GM18499 (cell line): Measurements from ENCODE around the gene ZFP62.
A peak's percentile ranks its signal among the peaks of the same experiment; 100 is the strongest.
"Not testable (repeated sequence)": the region's sequence is repeated elsewhere in the genome, so short reads cannot be mapped to it uniquely, and the experiment has no call there.

Source experiments
- ATAC-seq: cut with Tn5 transposase; IDR thresholded peaks from one replicate; pipeline ENCODE4 v1.9.1; 2021; ENCODE audit warnings: moderate number of reproducible peaks; ENCODE audit not compliant: insufficient read depth, unreplicated experiment

ZFP62 gene

DNA sequence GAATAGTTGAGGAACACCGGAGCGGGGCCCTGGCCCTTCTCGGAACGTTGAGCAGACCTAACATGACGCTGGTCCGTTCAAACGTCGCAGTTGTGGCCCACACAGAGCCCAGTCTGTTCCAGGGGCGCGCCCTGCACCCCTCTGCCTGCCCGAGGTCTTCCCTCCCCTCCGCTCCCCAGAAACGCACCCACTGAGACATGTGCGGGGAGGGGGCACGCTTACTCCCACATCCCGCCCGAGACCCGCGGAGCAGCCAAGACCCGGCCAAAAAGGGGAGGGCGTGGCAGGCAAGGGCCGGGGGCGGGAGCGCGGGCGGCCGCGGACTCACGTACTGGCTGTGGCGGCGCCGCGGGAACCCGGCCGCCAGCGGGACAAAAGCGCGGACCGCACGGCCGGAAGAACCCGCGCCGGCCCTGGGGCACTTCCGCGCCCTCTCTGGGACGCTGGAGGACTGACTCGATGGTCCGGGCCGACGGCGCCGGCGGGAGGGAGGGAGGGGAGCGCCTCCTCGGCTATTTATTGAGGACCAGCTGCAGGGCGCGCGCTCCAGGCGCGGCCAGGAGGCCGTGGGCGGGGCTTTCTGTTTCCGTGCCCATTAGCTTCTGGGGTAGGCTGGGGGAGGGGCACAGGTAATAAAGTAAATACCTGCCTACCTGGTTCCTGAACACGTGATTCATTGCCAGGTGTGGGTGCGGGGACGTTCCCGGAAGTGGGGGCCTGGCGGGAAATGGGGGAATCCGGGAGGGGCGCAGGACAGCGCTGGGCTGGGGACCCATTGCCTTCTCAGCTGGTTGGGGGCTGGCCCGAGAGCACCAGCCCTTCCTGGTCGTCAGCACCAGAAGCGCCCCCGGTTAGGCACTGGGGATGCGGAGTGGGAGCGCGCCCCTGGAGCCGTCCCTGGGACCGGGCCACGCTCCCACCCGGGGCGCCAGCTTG lies at the start of gene ZFP62:
TSS of gene ZFP62 (minus strand) at position 390 of the 936 bp plus-strand sequence. CDS start at position 333, 57 bp downstream.
- peak; percentile 58 for ATAC-seq

- ATAC-seq = no peak
Observed at GRCh38 chr5:180910735-180911134, 49.7 kb upstream of the ZFP62 start.

DNA sequence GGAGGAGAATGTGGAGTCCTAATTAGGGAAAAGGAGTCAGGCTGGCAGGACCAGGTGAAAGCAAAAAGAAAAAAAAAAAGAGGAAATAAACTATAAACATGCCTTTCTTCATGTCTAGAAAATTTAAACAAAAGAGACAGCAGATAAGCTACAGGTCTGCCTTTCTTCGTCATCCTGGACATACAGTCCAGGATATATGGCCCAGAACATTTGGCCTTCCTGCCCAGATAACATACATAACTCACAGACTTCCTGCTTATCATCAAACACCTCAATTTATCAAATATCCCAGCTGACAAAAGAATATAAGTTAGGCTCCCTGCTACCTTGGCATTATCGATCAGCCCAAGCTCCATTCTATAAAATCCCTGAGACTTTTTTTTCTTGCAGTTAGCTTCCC lies 49.1 kb upstream of the ZFP62 start:
- no peak for ATAC-seq

- no peak for ATAC-seq
Observed at GRCh38 chr5:180909782-180910181, 48.7 kb upstream of the ZFP62 start.

GRCh38 chr5:180908998-180909731 lies 48.1 kb upstream of the ZFP62 start:
- ATAC-seq = no peak

DNA sequence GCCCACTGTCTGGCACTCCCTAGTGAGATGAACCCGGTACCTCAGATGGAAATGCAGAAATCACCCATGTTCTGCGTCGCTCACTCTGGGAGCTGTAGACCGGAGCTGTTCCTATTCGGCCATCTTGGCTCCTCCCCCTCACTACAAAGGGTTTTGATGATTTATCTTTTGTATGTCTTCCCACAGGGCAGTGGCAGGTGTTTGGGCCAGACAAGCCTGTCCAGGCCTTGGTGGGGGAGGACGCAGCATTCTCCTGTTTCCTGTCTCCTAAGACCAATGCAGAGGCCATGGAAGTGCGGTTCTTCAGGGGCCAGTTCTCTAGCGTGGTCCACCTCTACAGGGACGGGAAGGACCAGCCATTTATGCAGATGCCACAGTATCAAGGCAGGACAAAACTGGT lies 47.3 kb upstream of the ZFP62 start:
- ATAC-seq = no peak

- ATAC-seq = no peak
Observed at GRCh38 chr5:180901319-180902009, 40.4 kb upstream of the ZFP62 start.

DNA sequence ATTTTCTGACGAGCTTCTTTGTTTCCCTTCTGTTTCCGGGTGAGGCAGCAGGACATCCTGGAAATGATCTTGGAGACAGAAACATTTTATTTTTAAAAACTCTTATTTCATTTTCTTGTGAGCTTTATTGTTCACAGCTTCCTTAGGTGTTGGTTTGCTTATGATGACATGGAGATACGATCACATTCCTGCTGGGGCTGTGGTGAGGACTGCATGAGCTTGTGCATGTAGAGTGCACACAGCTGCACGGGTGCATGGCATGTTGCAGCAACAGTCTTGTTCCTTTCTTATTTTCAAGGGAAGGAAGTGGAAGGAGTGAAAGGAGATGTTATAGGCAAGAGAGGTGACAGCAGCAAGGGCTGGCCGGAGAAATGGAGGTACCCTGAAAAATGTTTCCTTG lies 39.1 kb upstream of the ZFP62 start:
- ATAC-seq = no peak

DNA sequence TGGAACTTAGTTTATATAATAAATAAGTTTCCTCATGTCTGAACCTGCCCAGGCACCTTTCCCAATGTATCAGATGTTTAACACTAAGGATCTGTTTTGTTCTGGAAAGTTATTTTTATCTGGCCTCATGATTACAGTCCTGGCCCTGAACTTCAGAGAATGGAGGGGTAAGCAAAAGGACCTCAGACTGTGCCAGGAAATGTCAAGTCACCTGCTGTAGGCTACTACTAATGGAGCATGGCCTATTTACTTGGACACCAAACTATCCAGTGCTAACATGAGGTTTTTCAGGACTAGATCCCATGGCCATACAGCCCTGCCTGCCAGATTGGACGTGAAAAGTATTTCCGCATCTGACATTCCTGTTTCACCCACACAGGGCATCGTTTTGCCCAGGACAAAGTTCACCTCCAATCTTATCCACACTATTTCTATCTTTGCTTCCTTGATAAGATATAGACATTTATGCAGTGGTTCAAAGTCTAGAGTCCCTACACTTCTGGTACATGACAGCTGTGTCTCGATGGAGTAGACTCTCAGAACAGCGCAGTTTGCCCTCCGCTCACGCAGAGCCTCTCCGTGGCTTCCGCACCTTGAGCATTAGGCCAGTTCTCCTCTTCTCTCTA lies 37.7 kb upstream of the ZFP62 start, which contains the start of gene BTNL8:
TSS of gene BTNL8 (plus strand) at position 539 of the 626 bp plus-strand sequence. CDS start 152 bp downstream, outside the sequence.
- no peak for ATAC-seq

- not testable (repeated sequence) for ATAC-seq
Observed at GRCh38 chr5:180895330-180895729, 34.3 kb upstream of the ZFP62 start.

- ATAC-seq = no peak
Observed at GRCh38 chr5:180889381-180889780, 28.3 kb upstream of the ZFP62 start.

GRCh38 chr5:180885845-180886529 lies 24.9 kb upstream of the ZFP62 start:
- not testable (repeated sequence) for ATAC-seq

GRCh38 chr5:180875860-180876426 lies 14.9 kb upstream of the ZFP62 start:
- no peak for ATAC-seq

DNA sequence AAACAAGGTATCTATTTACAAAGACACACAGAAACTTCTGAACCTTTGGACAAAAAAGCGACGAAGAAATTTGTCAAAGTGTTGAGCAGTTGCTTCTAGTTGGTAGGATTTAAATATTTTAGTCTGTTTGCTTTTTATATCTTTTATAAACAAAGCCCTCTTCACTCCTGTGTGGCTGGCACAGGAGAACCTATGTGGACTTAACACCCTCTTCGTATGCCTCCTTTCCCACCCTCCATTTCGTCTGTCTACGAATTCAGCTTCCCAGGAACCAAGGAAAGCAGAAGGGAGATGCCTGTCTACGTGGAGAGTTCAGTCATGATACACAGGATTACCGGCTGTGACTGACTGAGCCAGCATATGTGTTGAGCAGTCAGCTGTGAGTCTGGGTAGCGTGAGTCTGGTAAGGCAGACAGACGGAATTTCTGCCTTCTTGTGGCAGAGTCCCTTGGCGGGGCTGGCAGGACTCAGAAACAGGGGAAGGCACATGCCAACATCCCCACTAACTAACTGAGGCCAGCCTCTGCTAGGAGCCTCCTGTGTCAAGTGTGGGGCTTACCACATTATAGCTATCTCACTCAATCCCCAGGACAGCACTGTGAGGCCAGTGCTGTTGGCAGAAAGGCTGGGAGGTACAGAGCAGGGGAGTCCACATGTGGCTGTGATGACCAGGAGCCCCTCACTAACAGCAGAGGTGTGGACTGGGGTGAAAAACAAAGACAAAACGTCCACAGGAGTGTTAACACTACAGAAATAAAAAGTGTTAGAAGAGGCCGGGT lies 13.9 kb upstream of the ZFP62 start:
- ATAC-seq = no peak

DNA sequence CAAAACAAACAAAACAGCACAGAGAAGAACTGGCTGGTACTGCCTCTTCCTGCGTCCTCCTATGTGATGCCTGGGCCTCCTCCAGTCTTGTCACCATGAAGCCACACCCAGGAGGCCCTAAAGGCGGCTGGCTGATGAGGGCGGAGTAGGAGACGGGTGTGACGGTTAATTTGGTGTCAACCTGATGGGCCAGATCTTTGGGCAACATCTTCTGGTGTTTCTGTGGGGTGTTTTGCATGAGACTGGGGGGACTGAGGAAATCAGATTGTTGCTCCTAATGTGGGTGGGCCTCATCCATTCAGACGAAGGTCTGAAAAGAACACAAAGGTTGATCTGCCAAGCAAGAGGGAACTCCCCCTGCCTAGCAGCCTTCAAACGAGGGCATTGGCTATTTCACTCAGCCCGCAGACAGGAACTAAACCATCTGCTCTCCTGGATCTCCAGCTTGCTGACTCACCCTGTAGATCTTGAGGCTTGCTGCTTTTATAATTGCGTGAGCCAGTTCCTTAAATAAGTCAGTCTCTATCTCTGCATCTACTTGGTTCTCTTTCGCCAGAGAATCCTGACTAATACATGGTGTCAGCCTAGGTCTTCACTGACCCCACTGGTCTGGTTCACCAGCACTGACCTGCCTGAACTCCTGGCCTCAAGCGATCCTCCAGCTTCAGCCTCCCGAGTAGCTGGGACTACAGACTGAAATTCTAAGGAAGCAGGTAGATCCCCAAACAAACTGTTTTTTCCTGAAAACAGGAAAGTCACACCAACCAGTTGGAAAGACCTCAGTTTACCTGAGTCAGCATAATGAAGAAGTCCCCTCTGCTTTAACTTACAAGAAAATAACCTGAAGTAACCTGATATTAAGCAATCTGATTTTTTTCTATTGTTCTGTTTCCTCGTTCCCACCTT lies 12.8 kb upstream of the ZFP62 start:
- ATAC-seq = no peak

GRCh38 chr5:180872419-180872818 lies 11.3 kb upstream of the ZFP62 start:
- ATAC-seq = no peak

DNA sequence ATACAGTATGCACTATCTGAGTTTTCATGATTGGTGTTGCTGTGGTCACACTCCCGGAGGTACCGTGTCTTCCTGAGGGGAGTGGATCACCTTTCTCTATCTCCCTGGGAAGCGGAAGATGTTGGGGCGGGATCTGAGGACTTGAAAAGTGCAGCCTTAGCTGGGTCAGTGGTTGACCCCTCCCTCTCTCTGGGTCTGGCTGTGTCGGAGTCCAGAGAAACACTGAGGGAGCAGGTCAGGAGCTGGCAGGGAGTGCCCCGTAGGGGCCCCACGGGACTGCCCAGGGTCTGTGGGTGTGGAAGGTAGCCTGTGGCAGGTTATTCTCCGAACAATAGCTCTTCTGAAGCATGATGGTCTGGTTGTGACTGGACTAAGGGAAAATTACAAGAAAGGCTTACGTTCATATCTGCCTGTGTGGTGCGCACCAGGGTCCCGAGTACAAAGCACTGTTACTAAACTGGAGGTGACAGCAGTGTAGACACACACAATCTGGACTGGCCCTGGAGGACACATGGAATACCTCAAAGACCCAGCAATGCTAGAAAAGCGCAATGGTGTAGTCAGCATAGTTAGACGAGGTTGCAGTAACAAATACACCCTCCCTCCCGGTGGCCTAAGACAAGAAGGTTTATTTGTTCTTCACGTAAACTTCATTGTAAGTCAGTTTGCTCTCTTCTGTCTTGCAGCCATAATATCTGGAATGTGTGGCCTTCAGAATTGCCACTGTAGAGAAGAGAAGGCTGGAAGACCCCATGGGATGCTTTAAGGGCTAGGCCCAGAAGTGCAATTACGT lies 9.4 kb upstream of the ZFP62 start:
- no peak for ATAC-seq
